ENCODE measurements around the gene MSANTD1.

Gene MSANTD1

DNA sequence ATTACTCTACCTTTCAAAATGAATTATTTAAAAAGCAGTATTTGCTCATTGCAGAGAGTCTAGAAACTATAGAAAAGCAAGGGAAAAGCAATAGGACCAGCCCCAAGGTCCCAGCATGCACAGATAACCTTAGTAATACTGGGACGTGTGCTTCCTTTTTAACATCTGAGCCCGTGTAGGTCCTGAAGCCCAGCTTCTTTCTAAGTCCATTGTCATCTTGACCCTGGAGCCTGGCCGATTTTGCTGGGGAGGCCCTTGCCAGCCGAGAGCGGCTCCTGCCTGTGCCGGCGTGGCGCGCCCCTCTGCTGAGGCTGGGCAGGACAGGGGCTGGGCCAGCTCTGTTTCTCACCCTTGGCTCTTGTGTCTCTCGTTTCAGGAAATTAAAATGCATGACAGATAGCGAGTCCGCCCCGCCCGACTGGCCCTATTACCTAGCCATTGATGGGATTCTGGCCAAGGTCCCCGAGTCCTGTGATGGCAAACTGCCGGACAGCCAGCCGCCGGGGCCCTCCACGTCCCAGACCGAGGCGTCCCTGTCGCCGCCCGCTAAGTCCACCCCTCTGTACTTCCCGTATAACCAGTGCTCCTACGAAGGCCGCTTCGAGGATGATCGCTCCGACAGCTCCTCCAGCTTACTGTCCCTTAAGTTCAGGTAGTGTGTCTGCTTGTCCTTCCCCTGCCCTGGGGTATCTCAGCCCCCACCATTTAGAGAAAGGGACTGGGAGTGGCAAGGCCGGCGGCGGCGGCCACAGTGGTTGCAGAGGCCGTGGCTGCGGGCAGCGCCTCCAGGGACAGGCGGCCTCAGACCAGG is 4.1 kb downstream of the MSANTD1 start:
- no peaks in the 10 kb centered on the region for H3K9me3 ChIP-seq (ENCODE audit: control extremely low read depth in 1 of 5, control insufficient read depth in 4 of 5, insufficient read depth in 2 of 5, low read depth in 1 of 5, low read length in 4 of 5)
- WGBS (ENCODE audit: insufficient coverage) = 96% methylated on average over 38 of the region's 38 CpGs
- no peak overlapping the region for H3K4me3 ChIP-seq (ENCODE audit: control insufficient read depth in 1 of 7, extremely low read depth in 1 of 7, insufficient read depth in 4 of 7, low read depth in 2 of 7, low read length in 6 of 7)
- ChIA-PET POLR2A (no interaction called here), CTCF (no interaction called here)
- no peaks in the 10 kb centered on the region for H3K27me3 ChIP-seq (replicated peaks in 2 of 5; ENCODE audit: control insufficient read depth in 4 of 5, insufficient read depth in 5 of 5, low read length in 4 of 5)
- no peak for DNase-seq
- no peak overlapping the region for H3K27ac ChIP-seq (ENCODE audit: insufficient read depth in 1 of 2, low read depth in 1 of 2, low read length in 2 of 2, poor library complexity in 1 of 2, severe bottlenecking in 2 of 2)
- no peaks in the 10 kb centered on the region for H3K36me3 ChIP-seq (ENCODE audit: control insufficient read depth in 4 of 4, insufficient read depth in 4 of 4, low read length in 3 of 4)
- no peaks in the 10 kb centered on the region for H3K4me1 ChIP-seq (ENCODE audit: control extremely low read depth in 1 of 4, control insufficient read depth in 4 of 4, insufficient read depth in 4 of 4, low read length in 3 of 4)

DNA sequence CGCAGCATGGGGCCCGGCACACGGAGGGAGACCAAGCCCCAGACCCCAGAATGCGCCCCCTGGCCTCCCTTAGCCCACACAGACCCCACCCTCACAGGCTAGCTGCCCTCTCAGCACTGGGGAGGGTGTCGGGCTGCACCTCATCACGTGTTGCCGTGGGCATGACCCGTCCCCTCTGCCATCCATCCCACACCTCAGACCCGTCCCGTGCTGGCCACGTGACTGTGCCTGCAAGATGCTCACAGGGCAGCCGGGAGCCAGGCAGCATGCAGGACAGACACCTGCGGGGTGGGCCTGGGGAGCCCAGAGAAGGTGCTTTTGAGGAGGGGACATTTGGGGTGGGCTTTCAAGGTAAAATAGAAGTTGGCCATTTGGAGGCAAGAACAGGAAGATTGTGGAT is 4.8 kb downstream of the MSANTD1 start:
- WGBS (ENCODE audit: insufficient coverage) = 99% methylated on average over 9 of the region's 13 CpGs
- H3K4me1 ChIP-seq (ENCODE audit: control extremely low read depth in 1 of 4, control insufficient read depth in 4 of 4, insufficient read depth in 4 of 4, low read length in 3 of 4) = no peaks in the 10 kb centered on the region
- POLR2A ChIA-PET = no interaction called here

DNA sequence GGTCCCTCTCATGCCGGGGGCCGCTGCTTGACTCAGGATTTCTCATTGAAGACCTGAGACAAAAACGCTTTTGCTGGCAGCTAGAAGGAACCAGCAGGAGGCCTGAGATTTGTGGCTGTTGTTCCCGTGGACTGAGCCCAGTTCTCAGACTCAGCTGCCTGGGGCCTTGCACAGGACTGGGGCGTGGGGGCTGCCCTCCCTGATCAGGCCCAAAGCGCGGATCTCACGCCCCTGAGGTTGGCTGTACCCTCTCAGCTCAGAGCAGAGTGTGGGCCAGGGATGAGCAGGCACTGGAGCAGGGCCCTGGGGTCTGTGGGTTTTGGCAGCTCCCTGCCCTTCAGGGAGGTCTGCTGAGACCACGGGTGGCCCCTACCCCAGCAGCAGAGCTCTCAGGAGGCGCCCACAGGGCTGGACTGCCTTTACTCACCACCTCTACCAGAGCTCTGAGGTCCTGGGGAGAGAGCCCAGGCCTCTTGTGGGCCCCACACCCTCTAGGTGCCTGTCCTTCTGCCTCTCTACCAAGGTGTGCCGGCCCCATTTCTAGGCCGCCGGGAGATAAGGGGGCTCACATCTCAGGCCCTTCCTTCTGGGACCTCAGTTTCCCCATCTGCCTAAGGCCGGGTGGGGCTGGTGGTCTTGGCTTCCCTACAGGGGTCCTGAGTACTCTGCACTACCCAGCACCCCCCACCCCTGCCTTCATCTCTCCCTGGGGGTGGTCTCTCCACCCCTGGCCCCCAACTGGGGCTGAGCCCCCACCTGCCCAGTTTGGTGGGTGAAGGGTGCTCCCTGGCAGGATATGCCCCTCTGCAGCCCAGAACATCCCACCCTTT is 5.6 kb downstream of the MSANTD1 start:
- H3K9me3 ChIP-seq (ENCODE audit: control extremely low read depth in 1 of 5, control insufficient read depth in 4 of 5, insufficient read depth in 2 of 5, low read depth in 1 of 5, low read length in 4 of 5) = no peaks in the 10 kb centered on the region
- DNase-seq = no peak
- H3K36me3 ChIP-seq (ENCODE audit: control insufficient read depth in 4 of 4, insufficient read depth in 4 of 4, low read length in 3 of 4) = no peaks in the 10 kb centered on the region
- CTCF ChIA-PET = interaction anchor here (1.1 kb wide), 1 partner anchor 10 kb away, joined by 3 read pairs; no protein-coding TSS in a partner anchor
- no peak overlapping the region for H3K27ac ChIP-seq (ENCODE audit: insufficient read depth in 1 of 2, low read depth in 1 of 2, low read length in 2 of 2, poor library complexity in 1 of 2, severe bottlenecking in 2 of 2)
- no peak overlapping the region for H3K4me3 ChIP-seq (ENCODE audit: control insufficient read depth in 1 of 7, extremely low read depth in 1 of 7, insufficient read depth in 4 of 7, low read depth in 2 of 7, low read length in 6 of 7)
- H3K27me3 ChIP-seq (replicated peaks in 2 of 5; ENCODE audit: control insufficient read depth in 4 of 5, insufficient read depth in 5 of 5, low read length in 4 of 5) = no peaks in the 10 kb centered on the region
- no peaks in the 10 kb centered on the region for H3K4me1 ChIP-seq (ENCODE audit: control extremely low read depth in 1 of 4, control insufficient read depth in 4 of 4, insufficient read depth in 4 of 4, low read length in 3 of 4)
- POLR2A ChIA-PET = no interaction called here
- WGBS (ENCODE audit: insufficient coverage) = 98% methylated on average over 14 of the region's 14 CpGs

More for the DNA sequence above, 4.8 kb downstream of the MSANTD1 start:
- Histone ChIP-seq H3K27ac (ENCODE audit: insufficient read depth in 1 of 2, low read depth in 1 of 2, low read length in 2 of 2, poor library complexity in 1 of 2, severe bottlenecking in 2 of 2) (no peak overlapping the region), H3K27me3 (replicated peaks in 2 of 5; ENCODE audit: control insufficient read depth in 4 of 5, insufficient read depth in 5 of 5, low read length in 4 of 5) (no peaks in the 10 kb centered on the region), H3K36me3 (ENCODE audit: control insufficient read depth in 4 of 4, insufficient read depth in 4 of 4, low read length in 3 of 4) (no peaks in the 10 kb centered on the region), H3K4me3 (ENCODE audit: control insufficient read depth in 1 of 7, extremely low read depth in 1 of 7, insufficient read depth in 4 of 7, low read depth in 2 of 7, low read length in 6 of 7) (no peak overlapping the region), H3K9me3 (ENCODE audit: control extremely low read depth in 1 of 5, control insufficient read depth in 4 of 5, insufficient read depth in 2 of 5, low read depth in 1 of 5, low read length in 4 of 5) (no peaks in the 10 kb centered on the region)
- DNase-seq = no peak
- CTCF ChIA-PET = no interaction called here

- Histone ChIP-seq H3K36me3 (ENCODE audit: control insufficient read depth in 4 of 4, insufficient read depth in 4 of 4, low read length in 3 of 4) (no peaks in the 10 kb centered on the region), H3K9me3 (ENCODE audit: control extremely low read depth in 1 of 5, control insufficient read depth in 4 of 5, insufficient read depth in 2 of 5, low read depth in 1 of 5, low read length in 4 of 5) (no peaks in the 10 kb centered on the region), H3K4me3 (ENCODE audit: control insufficient read depth in 1 of 7, extremely low read depth in 1 of 7, insufficient read depth in 4 of 7, low read depth in 2 of 7, low read length in 6 of 7) (no peak overlapping the region), H3K27ac (ENCODE audit: insufficient read depth in 1 of 2, low read depth in 1 of 2, low read length in 2 of 2, poor library complexity in 1 of 2, severe bottlenecking in 2 of 2) (no peak overlapping the region), H3K4me1 (ENCODE audit: control extremely low read depth in 1 of 4, control insufficient read depth in 4 of 4, insufficient read depth in 4 of 4, low read length in 3 of 4) (no peaks in the 10 kb centered on the region), H3K27me3 (replicated peaks in 2 of 5; ENCODE audit: control insufficient read depth in 4 of 5, insufficient read depth in 5 of 5, low read length in 4 of 5) (no peaks in the 10 kb centered on the region)
- no peak for DNase-seq
- 94% methylated on average over 33 of the region's 36 CpGs for WGBS (ENCODE audit: insufficient coverage)
- POLR2A ChIA-PET = no interaction called here
- CTCF ChIA-PET = interaction anchor here (1.1 kb wide), 1 partner anchor 11 kb away, joined by 3 read pairs; no protein-coding TSS in a partner anchor
Observed at GRCh38 chr4:3255611-3256186, 6.7 kb downstream of the MSANTD1 start.

DNA sequence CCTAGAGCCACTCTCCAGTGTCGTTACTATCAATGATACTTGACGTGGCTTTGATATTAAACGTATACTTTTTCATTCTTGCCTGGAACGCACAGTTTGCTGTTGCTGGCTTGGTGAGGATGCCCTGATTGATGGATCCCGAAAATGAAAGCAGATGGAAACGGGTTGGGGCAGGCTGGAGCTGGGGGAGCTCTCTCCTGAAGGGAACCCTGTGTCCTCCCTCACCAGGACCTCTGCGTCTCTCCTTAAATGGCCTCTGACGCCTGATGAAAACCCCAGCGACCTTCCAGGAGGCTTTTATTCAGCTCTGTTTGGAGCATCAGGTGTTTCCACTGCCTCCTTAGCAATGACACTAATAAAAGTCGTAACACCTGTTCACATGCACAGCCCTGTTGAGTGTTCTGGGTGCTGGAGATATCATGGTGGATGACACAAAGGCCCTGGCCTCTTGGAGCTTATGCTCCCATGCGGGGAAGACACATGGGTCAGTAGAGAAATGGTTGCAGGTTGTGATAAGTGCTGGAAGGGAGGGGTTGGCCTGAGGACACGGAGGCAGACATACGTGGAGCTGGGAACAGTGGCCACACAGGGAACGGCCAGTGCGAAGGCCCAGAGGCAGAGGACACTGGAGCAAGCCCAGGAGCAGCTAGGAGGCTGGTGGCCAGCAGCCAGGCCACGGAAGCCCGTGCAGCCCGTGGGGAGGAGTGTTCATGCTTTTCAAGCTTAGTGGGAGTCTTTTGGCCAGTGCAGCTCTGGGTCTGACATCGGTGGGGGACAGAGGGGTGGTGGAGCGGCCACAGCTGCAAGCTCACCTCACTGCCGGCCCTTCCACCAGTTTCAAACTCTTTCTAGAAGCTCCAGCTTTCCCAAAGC is 7.5 kb downstream of the MSANTD1 start:
- H3K27ac ChIP-seq (ENCODE audit: insufficient read depth in 1 of 2, low read depth in 1 of 2, low read length in 2 of 2, poor library complexity in 1 of 2, severe bottlenecking in 2 of 2) = no peak overlapping the region
- DNase-seq = no peak
- no peaks in the 10 kb centered on the region for H3K36me3 ChIP-seq (ENCODE audit: control insufficient read depth in 4 of 4, insufficient read depth in 4 of 4, low read length in 3 of 4)
- no peaks in the 10 kb centered on the region for H3K4me1 ChIP-seq (ENCODE audit: control extremely low read depth in 1 of 4, control insufficient read depth in 4 of 4, insufficient read depth in 4 of 4, low read length in 3 of 4)
- H3K27me3 ChIP-seq (replicated peaks in 2 of 5; ENCODE audit: control insufficient read depth in 4 of 5, insufficient read depth in 5 of 5, low read length in 4 of 5) = no peaks in the 10 kb centered on the region
- CTCF ChIA-PET = interaction anchor here (0.9 kb wide), 2 partner anchors 8 to 42 kb away, joined by 3 to 4 read pairs; partner anchors contain the start of gene MSANTD1
- WGBS (ENCODE audit: insufficient coverage) = 95% methylated on average over 21 of the region's 21 CpGs
- no peak overlapping the region for H3K4me3 ChIP-seq (ENCODE audit: control insufficient read depth in 1 of 7, extremely low read depth in 1 of 7, insufficient read depth in 4 of 7, low read depth in 2 of 7, low read length in 6 of 7)
- POLR2A ChIA-PET = no interaction called here
- H3K9me3 ChIP-seq (ENCODE audit: control extremely low read depth in 1 of 5, control insufficient read depth in 4 of 5, insufficient read depth in 2 of 5, low read depth in 1 of 5, low read length in 4 of 5) = no peaks in the 10 kb centered on the region

DNA sequence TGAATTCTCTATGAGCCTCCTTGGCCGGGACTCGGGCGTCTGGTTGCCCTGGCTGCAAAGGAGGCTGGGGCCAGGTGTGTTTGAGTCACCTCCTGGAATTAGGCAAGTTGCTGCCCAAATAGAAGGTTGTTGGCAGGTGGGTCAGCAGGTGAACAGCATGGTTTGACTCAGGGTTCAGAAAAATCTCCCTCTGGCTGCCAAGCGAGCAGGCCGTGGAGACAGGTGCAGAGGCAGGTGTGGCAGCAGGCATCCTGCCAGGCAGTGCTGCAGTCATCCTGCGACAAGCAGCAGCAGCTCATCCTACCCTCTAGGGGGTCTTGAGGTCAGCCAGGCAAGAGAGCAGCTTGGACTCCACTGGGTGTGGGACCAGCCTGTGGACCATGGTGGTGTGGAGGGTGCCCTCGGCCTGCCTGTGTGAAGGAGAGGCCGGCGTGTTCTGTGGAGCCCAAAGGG is 8.2 kb downstream of the MSANTD1 start:
- CTCF ChIA-PET = interaction anchor here (0.9 kb wide), 2 partner anchors 9 to 43 kb away, joined by 3 to 4 read pairs; partner anchors contain the start of gene MSANTD1
- DNase-seq = no peak
- no peaks in the 10 kb centered on the region for H3K27me3 ChIP-seq (replicated peaks in 2 of 5; ENCODE audit: control insufficient read depth in 4 of 5, insufficient read depth in 5 of 5, low read length in 4 of 5)
- POLR2A ChIA-PET = no interaction called here
- no peaks in the 10 kb centered on the region for H3K36me3 ChIP-seq (ENCODE audit: control insufficient read depth in 4 of 4, insufficient read depth in 4 of 4, low read length in 3 of 4)
- H3K9me3 ChIP-seq (ENCODE audit: control extremely low read depth in 1 of 5, control insufficient read depth in 4 of 5, insufficient read depth in 2 of 5, low read depth in 1 of 5, low read length in 4 of 5) = no peaks in the 10 kb centered on the region
- H3K4me1 ChIP-seq (ENCODE audit: control extremely low read depth in 1 of 4, control insufficient read depth in 4 of 4, insufficient read depth in 4 of 4, low read length in 3 of 4) = no peaks in the 10 kb centered on the region
- no peak overlapping the region for H3K27ac ChIP-seq (ENCODE audit: insufficient read depth in 1 of 2, low read depth in 1 of 2, low read length in 2 of 2, poor library complexity in 1 of 2, severe bottlenecking in 2 of 2)
- H3K4me3 ChIP-seq (ENCODE audit: control insufficient read depth in 1 of 7, extremely low read depth in 1 of 7, insufficient read depth in 4 of 7, low read depth in 2 of 7, low read length in 6 of 7) = no peak overlapping the region
- WGBS (ENCODE audit: insufficient coverage) = 100% methylated on average over 4 of the region's 9 CpGs

Data from common myeloid progenitor, CD34-positive (primary cell).